MV-4-11 (cell line): ENCODE data around the gene CIART.
"Not testable (repeated sequence)": the region's sequence is repeated elsewhere in the genome, so short reads cannot be mapped to it uniquely, and the experiment has no call there.

Experiments
- DNase-seq: peaks from one replicate; lab custom pipeline; 2025; lab: John Stamatoyannopoulos, UW

The CIART gene

DNA sequence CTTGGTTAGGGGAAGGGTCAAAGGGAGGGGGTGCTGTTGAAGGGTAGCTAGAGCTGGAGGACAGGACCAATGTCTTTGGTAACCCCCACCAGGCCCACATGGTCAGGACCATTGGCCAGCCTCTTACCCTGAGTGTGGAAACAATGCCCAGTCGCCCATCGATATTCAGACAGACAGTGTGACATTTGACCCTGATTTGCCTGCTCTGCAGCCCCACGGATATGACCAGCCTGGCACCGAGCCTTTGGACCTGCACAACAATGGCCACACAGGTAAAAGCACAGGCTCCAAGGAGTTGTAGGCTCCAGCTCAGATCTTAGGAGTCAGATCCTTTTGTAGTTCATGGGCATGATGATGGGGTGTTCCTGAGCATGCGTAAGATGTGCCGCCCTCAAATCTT, 21.0 kb upstream of the CIART start:
- DNase-seq = no peak

DNA sequence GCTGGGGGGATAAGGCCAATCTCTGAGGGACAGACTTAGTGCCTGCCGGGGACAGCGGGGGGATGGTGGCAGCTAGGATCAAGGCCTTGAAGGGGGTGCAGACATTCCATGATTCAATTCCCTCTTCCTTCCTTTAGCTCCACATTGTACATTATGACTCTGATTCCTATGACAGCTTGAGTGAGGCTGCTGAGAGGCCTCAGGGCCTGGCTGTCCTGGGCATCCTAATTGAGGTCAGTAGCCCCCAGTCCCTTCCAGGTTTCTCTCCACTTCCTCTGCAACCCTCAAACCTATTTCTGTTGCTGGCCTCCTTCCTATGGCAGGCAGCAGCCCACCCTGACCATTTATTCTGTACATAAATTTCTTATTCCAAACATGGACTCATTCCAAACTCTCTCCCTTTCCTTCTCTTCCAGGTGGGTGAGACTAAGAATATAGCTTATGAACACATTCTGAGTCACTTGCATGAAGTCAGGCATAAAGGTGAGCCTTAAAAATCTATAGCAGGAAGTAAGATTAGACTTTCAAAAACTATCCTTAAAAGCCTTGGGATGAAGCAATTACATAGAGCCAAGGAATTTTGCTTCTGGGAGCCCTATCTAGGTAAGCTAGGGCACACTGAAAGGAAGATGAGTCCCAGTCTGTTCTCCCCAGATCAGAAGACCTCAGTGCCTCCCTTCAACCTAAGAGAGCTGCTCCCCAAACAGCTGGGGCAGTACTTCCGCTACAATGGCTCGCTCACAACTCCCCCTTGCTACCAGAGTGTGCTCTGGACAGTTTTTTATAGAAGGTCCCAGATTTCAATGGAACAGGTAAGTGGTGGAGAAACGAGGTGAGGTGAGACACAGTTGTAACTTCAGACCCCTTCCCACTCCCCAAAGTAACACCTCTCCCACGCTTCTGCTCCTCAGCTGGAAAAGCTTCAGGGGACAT, 19.7 kb upstream of the CIART start:
- DNase-seq = no peak

DNA sequence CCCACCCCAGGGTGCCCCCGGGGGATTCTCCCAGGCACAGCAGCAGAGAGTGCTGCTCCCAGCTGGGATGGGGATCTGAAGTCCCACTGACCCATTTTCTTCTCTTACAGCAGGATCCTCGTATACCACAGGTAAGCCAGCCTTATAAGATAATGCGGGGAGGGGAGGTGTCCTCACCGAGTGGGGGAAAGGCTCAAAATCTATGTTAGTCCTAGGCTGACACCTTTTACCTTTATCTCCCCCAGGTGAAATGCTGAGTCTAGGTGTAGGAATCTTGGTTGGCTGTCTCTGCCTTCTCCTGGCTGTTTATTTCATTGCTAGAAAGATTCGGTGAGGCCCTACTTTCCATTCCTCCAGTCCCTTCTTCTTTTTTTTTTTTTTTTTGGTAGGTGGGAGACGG, 18.8 kb upstream of the CIART start:
- no peak for DNase-seq

DNA sequence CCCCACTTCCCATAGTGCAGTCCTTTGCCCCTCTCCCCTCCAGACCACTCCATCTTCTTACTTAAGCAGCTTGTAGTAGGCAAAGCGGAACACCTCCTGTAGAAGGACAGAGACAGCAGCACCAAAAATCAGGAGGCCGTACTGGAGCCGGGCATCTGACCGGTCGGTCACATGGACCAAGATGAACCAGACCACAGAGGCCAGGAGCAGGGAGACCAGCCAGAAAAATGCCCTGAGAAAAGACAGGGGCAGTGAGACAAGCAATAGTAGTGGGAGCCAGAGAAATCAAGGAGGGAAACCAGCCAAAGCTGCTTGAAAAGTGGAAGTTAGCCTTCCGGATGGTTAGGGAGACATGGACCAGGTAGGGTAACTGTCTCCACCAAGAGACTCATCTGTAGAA, 14.5 kb upstream of the CIART start:
- DNase-seq = no peak

DNA sequence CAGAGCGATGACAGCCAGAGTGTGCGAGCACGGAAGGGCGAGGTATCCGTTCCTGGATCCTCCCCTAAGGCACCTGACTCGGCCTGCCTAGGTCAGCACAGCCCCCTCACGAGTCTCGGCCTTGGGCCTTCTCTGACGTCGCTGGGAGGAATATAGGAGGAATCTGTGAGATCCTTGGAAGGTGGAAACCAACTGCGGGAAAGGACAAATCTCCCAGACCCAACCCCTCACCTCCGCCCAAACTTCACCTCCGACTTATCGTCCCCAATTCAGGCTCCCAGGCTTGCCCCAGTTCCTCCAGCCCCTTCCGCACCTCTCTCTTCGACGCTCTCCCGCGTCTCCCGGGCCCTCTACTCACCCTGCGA, 14.0 kb upstream of the CIART start:
- no peak for DNase-seq

DNA sequence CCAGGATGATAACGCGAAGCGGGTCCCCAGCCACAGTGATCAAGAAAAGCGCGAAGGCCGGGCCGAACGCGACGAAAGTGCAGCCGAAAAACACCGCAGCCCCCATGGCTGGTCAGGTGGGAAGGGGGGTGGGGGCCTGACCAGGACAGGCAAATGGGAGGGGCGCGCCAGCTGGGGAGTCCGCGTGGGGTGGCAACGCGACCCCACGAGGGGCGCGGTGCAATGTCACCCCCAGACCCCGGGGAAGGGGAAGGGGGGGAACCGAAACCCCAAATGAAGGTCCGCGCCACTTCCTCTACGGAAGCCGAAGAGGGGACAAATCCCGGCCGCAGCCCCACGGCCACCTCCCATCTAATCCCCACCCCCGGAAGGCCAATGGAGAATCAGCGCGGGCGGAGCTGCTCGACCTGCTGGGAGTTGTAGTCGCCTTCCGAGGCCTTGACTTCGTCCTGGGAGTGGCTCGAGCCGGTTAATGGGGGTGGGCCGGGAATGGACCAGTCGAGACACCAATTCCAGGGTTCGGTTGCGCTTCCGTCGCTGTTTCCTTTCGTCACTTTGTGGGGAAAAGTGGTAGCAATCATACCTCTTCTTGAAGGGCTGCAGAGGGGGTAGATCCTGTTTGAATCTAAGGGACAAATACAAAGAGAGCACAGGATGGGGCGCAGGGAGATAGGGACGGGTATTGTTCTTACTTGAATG, 13.5 kb upstream of the CIART start, which contains the start of gene APH1A:
TSS of gene APH1A (minus strand) at position 312 of the 699 bp plus-strand sequence. CDS start at position 106, 206 bp downstream.
- DNase-seq = peak; percentile 97

DNA sequence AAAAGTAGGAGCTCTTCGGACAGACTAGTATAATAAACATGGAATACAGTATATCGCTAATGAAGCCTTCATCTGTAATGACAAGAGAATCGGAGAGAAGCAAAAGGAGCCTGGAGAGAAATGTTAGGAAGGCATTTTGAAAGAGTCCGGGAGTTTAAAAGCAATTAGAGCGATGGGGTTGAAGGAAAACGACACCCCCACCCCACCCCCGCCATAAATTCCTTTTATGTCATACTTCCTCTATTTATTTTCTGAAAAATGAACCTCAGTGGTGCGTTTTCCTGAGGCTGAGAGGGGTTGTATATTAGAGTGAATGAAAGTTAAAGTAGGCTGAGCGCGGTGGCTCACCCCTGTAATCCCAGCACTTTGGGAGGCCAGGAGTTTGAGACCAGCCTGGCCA, 12.9 kb upstream of the CIART start:
- peak; percentile 29 for DNase-seq

DNA sequence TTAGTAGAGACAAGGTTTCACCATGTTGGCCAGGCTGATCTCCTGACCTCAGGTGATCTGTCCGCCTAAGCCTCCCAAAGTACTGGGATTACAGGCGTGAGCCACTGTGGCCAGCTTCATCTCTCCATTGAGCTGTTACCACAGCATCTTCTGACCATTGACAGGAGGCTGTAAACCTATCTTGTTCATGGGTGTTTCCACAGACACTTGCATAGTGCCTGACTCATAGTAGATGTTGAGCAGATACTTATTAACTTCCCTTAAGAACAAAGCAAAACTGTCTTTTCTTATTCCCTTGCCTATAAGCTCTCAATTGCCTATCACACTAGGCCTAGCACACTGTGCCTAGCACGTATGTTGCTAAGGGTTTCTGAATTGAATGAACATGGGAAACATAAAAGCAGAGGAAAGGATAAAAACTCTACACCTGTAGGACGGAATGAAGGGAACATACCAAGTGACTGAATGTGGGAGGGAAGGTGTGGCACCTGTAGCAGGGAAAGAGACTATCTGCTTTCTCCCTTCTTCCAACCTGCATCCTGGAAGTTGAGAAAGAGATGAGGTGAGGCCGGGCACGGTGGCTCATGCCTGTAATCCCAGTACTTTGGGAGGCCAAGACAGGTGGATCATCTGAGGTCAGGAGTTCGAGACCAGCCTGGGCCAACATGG, 10.9 kb upstream of the CIART start:
- DNase-seq = peak; percentile 43

DNA sequence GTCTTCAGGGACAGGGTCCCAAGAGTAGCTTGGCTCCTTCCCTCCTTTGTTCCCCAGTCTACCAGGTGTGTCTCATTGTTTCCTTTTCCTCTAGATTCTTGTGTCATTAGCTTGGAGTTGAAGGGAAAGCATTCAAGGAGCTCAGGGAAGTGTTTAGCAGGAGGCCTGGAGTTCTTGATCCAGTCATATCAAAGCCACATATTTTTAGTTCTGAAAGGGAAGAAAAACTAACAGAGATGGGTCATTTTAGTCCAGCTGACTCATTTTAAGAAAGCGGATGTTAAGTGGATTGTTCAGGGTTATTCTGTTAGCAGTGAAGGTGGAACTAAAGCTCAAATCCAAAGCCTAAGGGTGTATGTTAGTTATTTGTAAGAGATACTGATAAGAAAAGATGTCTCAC, 9.0 kb upstream of the CIART start:
- DNase-seq = peak; percentile 66

DNA sequence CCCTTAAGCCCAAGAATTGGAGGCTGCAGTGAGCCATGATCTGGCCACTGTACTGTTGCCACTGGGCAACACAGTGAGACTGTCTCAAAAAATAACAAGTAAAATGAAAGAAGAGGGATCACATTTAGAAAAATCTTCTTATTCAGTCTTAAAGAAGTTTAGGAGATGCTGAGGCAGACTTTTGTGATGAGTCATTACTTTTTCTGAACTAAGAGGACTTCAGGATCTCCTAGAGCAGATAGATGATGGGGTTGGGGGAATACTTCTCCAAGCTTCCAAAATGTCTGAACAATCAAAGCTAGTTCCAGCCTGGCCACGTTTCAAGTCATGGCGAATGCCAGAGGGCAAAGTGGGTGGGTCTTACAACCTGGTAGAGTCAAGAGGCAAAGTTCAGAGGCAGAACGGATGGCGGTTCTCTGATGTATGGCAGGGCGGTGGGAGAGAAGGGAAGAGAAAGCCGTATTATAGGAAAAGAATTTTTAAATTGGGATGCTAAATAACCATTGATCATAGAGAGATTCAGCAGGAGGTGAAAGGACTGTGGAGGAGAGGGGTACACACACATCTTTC, 2.1 kb upstream of the CIART start:
- no peak for DNase-seq

DNA sequence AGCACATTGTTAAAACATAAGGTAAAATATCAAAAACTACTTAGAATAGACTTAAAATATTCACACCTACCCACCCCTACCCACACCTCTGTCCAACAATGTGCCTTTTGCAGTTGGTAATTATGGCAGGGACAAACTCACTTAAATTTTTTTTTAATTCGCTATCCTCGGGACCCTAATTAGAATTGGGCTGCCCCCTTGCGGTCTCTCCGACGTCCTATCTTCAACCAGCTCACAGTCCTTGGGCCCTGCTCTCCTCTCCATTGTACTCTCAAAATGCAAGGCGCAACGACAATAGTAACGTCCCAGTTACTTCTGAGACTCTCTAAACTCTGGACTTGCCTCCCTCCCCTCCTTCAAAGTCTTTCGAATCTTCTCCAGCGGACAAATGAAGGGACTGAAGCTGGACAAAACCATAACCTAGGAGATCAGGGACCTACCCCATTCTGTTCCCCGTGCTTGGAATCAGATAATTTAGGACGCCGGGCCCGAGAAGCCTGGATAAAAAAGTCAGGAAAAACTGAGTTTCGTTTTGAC, 1.1 kb upstream of the CIART start:
- peak; percentile 50 for DNase-seq

DNA sequence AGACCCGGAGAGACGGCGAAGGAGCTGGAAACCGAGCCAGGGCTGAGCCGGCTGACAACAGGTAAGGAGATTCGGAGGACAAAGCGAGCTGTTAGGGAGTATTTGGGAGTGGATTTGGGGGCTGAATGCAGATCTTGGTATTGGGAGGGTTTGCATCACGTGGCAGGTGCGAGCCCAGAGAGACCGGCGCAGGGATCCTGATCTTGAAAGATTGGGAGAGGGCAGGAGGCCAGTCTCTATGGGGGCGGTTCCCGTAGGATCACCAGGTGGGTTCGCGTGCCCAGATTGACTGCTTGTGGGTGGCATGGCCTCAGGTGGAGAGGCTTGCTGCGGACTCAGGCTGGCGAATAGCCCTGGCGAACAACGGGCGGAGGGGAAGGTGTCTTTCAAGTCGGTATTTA, 204 bp downstream of the CIART start:
- no peak for DNase-seq

DNA sequence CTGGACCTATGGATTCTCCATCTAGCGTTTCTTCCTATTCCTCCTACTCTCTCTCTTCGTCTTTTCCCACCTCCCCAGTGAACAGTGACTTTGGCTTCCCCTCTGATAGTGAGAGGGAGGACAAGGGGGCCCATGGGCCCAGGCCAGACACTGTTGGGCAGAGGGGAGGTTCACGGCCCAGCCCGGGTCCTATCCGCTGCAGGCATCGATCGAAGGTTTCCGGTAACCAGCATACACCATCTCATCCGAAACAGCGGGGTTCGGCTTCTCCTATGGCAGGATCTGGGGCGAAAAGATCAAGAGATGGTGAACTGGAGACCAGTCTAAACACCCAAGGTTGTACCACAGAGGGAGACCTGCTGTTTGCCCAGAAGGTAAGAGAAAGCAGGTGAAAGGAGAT, 906 bp downstream of the CIART start:
- no peak for DNase-seq

DNA sequence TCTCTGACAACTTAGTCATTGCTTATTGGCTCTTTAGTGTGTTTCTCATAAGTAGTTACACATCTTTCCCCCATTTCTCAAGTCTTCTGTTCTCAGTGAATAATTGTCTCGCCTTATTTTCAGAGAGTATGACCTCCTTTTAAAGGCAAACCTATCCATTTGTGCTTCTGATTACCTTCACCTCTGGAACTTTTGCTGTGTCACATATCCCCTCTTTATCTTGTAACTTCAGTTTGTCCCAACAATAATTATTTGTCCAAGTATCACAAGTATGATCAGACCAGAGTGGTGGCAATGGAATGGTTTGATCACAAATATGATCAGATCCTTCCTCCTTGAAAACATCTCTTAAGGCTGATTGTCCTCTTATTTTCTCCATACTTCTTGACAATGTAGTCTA, 6.0 kb downstream of the CIART start:
- no peak for DNase-seq

DNA sequence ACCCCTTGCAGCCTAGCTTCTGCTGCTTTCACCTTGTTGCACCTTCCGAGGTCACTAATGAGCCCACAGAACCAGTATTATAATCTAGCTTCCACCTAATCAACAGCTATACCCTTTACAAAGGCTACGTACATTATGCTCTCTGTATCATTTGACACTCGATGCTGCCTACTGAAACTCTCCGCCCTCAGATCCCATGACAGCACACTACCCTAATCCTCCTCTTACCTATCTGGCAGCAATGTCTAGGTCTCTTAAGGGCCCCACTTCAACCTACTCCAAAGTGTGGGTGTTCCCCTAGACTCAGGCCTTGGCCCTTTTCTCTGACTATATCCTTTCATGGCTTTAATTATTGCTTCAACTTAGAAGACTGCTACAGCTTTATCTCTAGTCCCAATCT, 6.5 kb downstream of the CIART start:
- no peak for DNase-seq

DNA sequence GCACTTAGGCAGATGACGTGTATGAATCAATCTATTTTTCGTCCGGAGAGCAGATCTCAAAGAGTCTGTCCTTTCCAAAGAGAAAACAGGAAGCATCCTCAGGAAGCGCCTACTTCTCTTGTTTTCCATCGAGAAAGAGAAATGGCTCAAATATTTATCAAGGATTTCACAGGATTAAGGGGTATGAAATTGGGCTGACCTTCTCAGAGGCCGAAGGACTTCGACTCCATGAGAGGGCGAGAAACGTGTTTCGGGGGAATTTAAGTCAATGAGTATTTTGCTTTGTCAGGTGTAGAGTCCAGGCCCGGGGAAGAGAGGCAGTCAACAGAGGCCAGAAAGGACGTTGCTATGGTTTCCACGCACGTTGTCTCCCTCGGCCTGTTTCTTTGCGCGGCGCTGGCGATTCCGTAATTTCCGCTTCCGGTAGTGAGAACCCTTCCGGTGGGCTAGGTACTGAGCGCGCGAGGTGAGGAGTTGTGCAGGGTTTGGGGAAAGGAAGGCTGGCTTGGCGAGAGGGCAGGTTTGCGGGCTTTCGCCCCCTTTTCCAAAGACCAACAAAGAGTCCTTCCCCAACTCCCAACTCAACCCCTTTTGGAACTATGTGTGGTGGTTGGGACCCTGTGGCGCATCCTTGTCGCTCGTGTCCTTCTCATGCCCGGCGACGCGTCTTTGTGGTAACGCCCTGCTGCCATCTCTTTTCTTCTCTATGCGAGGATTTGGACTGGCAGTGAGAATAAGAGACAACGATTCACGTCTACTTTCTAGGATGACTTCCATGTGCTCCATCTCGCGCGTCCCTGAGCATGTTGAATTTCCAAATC, 11.3 kb downstream of the CIART start, which contains the start of gene MRPS21:
TSS of gene MRPS21 (plus strand) at position 429 of the 821 bp plus-strand sequence. CDS start 506 bp downstream, outside the sequence.
- DNase-seq = peak; percentile 92

DNA sequence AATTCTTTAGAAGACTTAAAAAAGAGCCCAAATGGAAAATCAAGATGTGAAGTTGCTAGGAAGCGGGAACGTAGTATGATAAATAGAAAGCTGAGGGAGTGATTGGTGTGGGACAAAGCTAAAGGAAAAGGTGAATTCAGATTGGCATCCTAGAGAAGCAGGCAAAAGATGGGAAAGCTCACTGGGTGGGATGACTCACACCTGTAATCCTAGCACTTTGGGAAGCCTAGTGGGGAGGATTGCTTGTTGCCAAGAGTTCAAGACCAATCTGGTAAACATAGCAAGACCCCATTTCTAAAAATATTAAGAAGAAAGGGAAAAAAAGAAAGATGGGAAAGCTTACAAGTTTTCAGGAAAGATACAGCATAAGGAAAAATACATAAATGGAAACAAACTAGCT, 13.1 kb downstream of the CIART start:
- DNase-seq = no peak

DNA sequence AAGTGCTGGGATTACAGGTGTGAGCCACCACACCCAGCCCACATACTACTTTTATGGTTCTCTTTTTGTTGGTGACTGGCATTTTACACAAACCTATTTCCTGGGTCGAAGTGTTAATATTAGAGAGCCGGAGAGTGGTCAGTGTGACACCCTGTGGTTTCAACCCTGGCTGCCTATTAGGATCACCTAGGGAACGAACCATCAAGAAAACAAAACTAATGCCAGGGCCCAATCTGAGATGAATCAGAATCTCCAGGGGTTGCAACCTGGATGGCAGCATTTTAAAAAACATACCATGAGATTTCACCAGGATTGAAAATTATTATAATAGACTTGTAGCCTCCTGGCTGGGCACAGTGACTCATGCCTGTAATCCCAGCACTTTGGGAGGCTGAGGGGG, 17.4 kb downstream of the CIART start:
- DNase-seq = no peak

DNA sequence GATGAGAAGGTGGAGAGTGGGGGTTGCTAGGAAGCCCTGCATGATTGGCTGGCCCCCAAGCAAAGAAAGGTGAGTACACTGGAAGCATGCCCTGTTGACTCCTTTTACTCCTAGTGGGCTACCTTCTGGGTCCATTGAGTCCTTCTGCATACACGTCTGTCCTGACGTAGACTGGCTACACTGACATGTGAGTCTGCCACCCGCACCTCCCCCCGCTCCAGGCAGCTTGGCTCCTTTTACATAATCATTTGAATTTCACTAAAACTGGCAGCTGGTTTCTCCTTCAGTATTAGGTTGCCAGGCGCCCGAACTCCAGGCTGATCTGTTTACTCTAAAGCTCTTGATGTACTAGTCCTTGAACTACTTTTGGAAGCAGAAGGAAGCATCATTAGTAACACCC, 20.0 kb downstream of the CIART start:
- DNase-seq = no peak

DNA sequence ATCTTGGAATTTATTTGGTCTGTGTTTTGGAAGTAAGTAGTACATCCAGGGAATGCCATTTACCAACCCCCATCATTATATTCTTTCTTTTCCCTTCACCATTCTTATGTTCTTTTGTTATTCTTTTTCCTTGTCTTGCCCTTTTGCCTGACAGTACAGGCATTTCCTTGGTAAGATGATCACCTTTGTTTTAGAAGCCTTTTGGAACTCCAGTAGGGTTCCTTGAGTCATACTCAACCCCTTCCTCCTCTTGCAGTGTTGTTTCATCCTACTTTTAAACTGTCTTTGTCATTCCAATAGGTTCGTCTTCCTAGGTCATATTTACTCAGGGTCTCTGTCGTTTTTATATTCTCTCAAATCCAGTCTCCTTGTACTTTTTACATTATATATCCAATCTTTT, 20.5 kb downstream of the CIART start:
- no peak for DNase-seq

DNA sequence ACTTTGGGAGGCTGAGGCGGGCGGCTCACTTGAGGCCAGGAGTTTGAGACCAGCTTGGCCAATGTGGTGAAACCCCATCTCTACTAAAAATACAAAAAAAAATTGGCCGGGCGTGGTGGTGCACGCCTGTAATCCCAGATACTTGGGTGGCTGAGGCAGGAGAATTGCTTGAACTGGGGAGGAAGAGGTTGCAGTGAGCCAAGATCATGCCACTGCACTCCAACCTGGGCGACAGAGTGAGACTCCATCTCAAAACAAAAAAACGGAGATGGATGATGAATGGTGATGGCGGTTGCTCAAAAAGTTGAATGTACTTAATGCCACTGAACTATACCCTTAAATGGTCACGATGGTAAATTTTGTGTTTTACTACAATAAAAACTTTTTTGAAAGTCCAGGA, 26.2 kb downstream of the CIART start:
- DNase-seq = not testable (repeated sequence)
